H1 (cell line): Measurements from ENCODE around the gene PROKR1. TPM values are rescaled to one million over a fixed set of nuclear protein-coding genes. Genes with fewer than 3 reads are reported as not detected.

ENCODE experiments used
- CBX5 ChIP-seq: fragments of 300-800, 300-1000 bp; sonication (generic); IDR thresholded peaks from 2 replicates; pipeline ENCODE4 v1.7.1; 2016; ENCODE audit warnings: antibody characterized with exemption, low read length, low read depth
- CTCF ChIP-seq, 3 experiments: IDR thresholded peaks; 1 replicate in 2 of 3; 2 replicates in 1 of 3; pipeline versions ENCODE4 v1.5.1 to v1.6.1; 2011; ENCODE audit warnings: low read length in 3 of 3, mild to moderate bottlenecking in 3 of 3, inconsistent platforms in 2 of 3, low read depth in 1 of 3, moderate library complexity in 1 of 3; ENCODE audit not compliant: insufficient read depth in 1 of 3; ENCODE audit errors: control extremely low read depth in 1 of 3
- GABPA ChIP-seq: IDR thresholded peaks from 2 replicates; pipeline ENCODE4 v1.6.1; 2011; ENCODE audit warnings: mild to moderate bottlenecking, low read length, moderate library complexity, borderline replicate concordance; ENCODE audit not compliant: insufficient read depth
- TBP ChIP-seq: IDR thresholded peaks from 2 replicates; pipeline ENCODE4 v1.6.1; 2011; ENCODE audit warnings: low read depth, low read length, improper control_type of control experiment
- polyA plus RNA-seq, 7 experiments: library from polyadenylated mRNA; depleted of rRNA in 3 of 7; stranded (reverse) in 5 of 7; unstranded in 2 of 7; fragments of >200 nt in 5 of 7; fragments of 200-250 nt in 2 of 7; gene quantifications; 1 replicate in 5 of 7; 2 replicates in 1 of 7; 4 replicates in 1 of 7; pipeline versions ENCODE4 v1.2.1 to v1.2.3, GENCODE V29; 2011 to 2013; ENCODE audit warnings: missing spikeins in 2 of 7, mixed read lengths in 2 of 7
- total RNA-seq: library from RNA; stranded (reverse); fragmentation: NEBNext Ultra II Directional; extraction: Animal tissue kit (Norgen Biotek cat#: 25700); gene quantifications from 2 replicates; pipeline ENCODE4 v1.2.1, GENCODE V29; 2021

The PROKR1 gene
- total and polyA plus RNA-seq, 2 of the 8 experiments (the other 6 are each of a cell fraction or from before 2014, with no cell fraction given) = 1.8 to 3.9 TPM

- no peak for TF ChIP-seq CTCF (IDR thresholded peaks at IDR 0.05; ENCODE audit: control extremely low read depth in 1 of 3, insufficient read depth in 1 of 3, low read depth in 1 of 3, low read length in 3 of 3)
- TF ChIP-seq GABPA = no peak
- no peak for TF ChIP-seq TBP
- TF ChIP-seq CBX5 = no peak
Observed at GRCh38 chr2:68620772-68621171, 22.6 kb upstream of the PROKR1 start (continued).
